Cardiac fibroblast (primary cell): ENCODE measurements around the gene INPP5A.

Source experiments
- DNase-seq, 2 donors: peaks; one replicate each; pipeline versions ENCODE4 v3.0.0 to v3.0.0-alpha.2; 2010; ENCODE audit warnings: low read depth in 2 of 2
- H3K4me3 ChIP-seq, 2 donors: replicated peaks in 1 of 2; 1 replicate in 1 of 2; 2 replicates in 1 of 2; pipeline ENCODE4 v1.5.1; 2011; ENCODE audit warnings: low read depth in 2 of 2, low read length in 2 of 2, mild to moderate bottlenecking in 2 of 2, moderate library complexity in 1 of 2
- TF ChIP-seq, protein P1 (sequence below): IDR thresholded peaks from one replicate; pipeline ENCODE4 v1.5.1; 2011; ENCODE audit warnings: low read depth, mild to moderate bottlenecking, low read length, inconsistent platforms

Gene INPP5A

DNA sequence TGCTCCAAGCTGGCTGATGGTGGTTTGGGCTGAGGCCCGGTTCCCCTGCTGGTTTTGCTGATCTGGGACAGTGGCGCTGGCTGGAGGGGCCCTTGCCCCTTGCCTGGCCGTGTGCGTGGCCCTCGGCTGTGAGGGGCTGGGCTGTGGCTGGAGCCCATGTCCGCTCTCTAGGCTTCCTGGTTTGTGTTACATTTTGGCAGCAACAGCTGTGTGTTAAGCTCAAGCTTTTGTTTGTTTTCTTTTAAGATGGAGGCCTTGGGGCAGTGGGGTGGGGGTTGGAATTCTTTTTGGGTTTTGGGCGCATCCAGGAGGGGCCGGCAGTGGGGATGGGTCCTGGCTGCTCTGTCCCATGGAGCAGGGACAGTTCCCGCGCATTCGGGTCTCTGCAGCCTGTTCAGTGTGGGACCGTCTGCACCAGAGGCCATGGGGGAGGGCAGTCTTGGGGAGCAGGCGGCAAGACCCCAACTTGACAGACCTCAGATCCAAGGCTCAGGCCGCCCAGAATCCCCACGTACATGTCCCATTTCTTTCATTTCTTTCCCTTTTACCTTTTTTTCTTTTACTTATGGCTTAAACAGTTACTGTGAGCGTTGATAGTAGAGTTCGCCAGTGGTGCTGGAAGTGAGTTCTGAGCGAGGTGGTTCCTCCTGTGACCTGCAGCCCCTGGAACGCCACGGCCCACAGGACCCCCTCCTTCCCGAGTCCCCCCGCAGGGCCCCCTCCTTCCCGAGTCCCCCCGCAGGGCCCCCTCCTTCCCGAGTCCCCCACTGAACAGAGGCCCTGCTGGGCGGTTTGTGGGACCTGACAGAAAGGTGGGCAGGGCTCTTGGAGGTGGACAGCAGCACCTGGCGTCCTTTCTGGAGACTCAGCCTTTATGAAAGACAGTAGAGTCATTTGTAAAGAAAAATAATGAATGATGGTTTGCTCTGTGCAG lies 75.3 kb downstream of the INPP5A start:
- TF ChIP-seq, protein P1, sequence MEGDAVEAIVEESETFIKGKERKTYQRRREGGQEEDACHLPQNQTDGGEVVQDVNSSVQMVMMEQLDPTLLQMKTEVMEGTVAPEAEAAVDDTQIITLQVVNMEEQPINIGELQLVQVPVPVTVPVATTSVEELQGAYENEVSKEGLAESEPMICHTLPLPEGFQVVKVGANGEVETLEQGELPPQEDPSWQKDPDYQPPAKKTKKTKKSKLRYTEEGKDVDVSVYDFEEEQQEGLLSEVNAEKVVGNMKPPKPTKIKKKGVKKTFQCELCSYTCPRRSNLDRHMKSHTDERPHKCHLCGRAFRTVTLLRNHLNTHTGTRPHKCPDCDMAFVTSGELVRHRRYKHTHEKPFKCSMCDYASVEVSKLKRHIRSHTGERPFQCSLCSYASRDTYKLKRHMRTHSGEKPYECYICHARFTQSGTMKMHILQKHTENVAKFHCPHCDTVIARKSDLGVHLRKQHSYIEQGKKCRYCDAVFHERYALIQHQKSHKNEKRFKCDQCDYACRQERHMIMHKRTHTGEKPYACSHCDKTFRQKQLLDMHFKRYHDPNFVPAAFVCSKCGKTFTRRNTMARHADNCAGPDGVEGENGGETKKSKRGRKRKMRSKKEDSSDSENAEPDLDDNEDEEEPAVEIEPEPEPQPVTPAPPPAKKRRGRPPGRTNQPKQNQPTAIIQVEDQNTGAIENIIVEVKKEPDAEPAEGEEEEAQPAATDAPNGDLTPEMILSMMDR: no peak
- H3K4me3 ChIP-seq: no peak overlapping the region
- no peak for DNase-seq

DNA sequence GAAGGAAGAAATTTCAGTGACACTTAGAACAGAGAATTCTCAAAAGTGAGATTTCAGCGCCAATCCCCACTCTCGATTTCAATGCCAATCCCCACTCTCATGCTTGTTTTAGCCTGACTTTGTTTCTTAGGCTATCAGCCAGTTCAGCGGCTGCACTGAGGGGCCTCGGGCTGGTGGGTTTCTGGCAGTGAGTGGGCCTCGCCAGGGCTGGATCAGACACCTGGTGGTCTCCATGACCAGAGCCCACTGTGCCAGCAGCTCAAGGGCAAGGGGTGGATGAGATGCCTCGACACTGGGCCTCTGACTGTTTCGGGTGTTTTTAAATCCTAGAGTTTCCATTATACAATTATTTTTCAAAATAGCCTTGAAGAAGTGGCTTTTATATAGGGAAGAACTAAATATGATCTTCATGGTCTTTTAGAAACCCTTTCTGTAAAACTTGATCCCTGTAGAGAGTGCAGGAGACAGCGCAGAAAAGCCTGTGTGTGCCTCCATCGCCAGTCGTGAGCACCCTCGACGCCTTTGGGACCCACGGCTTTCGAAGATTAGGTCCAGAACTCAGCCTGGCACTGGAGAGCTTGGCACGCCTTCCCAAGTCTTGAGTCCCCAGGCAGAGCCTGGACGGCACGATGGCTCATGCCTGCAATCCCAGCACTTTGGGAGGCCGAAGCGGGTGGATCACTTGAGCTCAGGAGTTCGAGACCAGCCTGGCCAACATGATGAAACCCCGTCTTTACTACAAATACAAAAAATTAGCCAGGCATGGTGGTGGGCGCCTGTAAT lies 76.2 kb downstream of the INPP5A start:
- TF ChIP-seq, protein P1: no peak
- H3K4me3 ChIP-seq: no peak overlapping the region
- DNase-seq: no peak

DNA sequence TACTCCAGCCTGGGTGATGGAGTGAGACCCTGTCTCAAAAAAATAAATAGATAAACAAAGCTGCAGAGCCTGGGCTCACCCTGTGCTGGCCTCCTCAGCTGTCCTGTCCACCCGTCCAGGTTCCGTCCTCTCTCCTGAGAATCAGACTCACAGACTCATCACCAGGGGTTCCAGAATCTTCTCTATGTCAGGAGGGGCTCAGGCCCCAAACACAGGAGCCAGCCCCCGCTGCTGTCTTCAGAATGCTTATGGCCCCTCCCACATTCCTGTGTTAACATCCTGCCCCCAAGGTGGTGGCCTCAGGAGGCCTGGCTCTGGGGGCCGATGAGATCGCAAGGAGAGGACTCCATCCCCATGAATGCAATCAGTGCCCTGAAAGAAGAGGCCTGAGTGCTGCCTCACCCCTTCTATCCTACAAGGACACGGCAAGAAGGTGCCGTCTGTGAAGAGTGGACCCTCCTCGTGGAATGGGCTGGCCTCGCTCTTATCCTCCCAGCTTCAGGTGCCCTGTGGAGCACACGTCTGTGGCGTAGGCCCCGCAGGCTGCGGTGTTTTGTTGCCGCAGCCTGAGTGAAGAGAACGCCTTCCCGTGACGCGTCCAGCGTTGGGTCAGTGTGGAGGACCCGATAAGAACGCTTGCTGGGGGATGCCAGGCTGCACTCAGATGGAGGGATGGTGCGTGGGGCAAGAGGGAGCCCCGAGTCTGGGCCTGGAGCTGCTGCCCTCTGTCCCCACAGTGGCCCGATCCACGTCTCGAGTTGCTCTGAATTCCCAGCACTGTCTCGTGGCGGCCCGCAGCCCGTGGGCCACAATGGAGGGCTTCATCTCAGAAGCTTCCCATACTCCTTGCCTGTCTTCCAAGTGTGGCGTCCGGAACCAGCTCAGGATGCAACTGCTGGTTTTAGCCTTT lies 77.1 kb downstream of the INPP5A start:
- no peak overlapping the region for H3K4me3 ChIP-seq
- no peak for DNase-seq
- TF ChIP-seq, protein P1: no peak

DNA sequence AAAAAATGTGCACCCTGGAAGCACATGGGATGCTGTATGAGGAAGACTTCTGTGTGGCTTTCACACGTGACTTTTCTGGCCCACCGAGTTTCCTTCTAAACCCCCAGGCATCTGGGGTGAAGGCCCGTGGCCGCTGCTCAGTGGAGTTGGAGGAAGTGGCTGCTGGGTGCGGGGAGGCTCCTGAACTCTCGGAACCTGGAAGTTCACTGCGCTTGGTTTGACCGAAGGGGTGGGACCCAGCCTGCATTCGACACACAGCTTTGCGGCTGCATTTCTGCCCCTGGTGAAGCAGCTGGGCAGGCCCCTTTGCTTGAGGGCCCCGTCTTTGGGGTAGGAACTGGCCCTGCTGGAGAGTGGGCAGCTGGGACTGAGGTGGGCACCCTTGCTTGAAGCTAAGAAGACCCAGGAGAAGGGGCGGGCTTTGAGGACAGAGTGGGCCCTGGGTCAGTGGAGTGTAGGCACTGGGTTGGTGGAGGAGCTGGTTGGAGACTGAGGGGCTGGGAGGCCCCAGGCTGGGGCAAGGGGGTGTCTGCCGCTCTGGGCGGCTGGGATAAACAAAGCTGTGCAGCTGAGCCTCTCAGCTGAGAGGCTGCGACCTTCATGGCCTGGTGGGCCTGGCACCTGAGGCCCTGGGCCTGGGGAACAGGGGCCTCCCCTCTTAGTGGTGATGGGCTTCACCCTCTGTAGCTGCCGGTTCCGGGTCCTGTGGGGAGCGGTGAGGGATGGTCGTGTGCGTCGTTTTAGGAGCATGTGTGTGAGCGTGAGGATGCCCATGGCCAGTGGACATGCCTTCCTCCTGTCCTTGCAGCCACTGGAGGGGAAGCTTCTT lies 78.0 kb downstream of the INPP5A start:
- H3K4me3 ChIP-seq: no peak overlapping the region
- TF ChIP-seq, protein P1: no peak
- DNase-seq: no peak

DNA sequence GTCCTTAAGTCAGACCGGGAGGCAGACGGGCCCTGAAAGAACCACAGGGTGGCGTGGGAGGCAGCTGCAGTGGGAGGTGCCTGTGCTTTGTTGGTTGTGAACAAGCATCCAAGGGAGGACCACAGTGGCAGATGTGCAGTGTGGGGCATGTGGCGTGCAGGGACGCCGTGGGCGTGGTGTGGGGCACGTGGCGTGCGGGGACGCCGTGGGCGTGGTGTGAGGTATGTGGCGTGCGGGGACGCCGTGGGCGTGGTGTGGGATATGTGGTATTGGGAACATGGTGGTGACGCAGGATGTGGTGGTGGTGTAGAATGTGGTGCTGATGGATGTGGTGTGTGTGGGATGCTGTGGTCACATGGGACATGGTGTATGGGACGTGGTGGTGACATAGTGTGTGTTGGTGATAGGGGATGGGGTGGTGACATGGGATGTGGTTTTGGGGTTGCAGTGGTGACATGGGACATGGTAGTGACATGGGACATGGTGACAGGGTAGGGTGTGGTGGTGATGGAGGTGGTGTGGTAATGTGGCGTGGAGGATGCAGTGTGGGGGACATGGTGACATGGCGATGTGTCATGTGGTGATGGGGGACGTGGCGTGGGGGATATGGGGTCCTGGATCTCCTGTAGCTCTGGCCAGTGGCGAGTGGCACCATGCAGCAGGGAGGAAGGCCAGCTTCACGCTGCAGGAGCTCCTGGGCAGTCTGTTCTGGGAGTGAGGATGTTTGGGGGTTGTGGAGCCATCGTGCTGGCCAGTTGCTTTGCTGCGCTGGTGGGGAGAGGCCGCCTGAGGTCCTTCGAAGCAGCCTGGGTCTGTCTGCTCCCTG lies 78.8 kb downstream of the INPP5A start:
- no peak for DNase-seq

More for the DNA sequence above, 78.8 kb downstream of the INPP5A start:
- no peak overlapping the region for H3K4me3 ChIP-seq
- TF ChIP-seq, protein P1: no peak
